Hepatocyte (in vitro differentiated cells): Measurements from ENCODE around the gene AHNAK.

Source experiments
- CTCF ChIP-seq: fragments of 200-600 bp; sonication (generic); IDR thresholded peaks from 2 replicates; pipeline ENCODE4 v1.5.1; 2016; ENCODE audit warnings: antibody characterized with exemption, mild to moderate bottlenecking; ENCODE audit not compliant: poor library complexity
- EZH2 ChIP-seq: fragments of 200-600 bp; sonication (generic); IDR thresholded peaks from 2 replicates; pipeline ENCODE4 v1.6.1; 2016; ENCODE audit warnings: antibody characterized with exemption, mild to moderate bottlenecking, borderline replicate concordance
- EZH2phosphoT487 ChIP-seq: fragments of 200-600 bp; sonication (generic); IDR thresholded peaks from one replicate; pipeline ENCODE4 v1.6.1; 2018; ENCODE audit warnings: antibody characterized with exemption, mild to moderate bottlenecking, low read depth, moderate library complexity; ENCODE audit not compliant: unreplicated experiment, severe bottlenecking

GRCh38 chr11:62427630-62428233 is 118.9 kb downstream of the AHNAK start:
- TF ChIP-seq EZH2: no peak
- TF ChIP-seq CTCF: no peak
- no peak for TF ChIP-seq EZH2phosphoT487
